ENCODE results near the gene PHF1. TPM values are rescaled to one million over a fixed set of nuclear protein-coding genes. Genes with fewer than 3 reads are reported as not detected.
"Not testable (repeated sequence)": the region's sequence is repeated elsewhere in the genome, so short reads cannot be mapped to it uniquely, and the experiment has no call there.

PHF1 gene
- 100 to 1,000 TPM in 1 of 2 donors, 10 to 100 TPM in 1; 27.2 to 133 TPM for total RNA-seq

- peaks cover 75% of the 10 kb centered on the region for H3K36me3 Mint-ChIP-seq (ENCODE audit: low read depth)
Measured at GRCh38 chr6:33410711-33411631, at the start of gene PHF1. TSS of gene PHF1 (plus strand) at chr6:33411014. CDS start at chr6:33412264, 1,250 bp downstream.

DNA sequence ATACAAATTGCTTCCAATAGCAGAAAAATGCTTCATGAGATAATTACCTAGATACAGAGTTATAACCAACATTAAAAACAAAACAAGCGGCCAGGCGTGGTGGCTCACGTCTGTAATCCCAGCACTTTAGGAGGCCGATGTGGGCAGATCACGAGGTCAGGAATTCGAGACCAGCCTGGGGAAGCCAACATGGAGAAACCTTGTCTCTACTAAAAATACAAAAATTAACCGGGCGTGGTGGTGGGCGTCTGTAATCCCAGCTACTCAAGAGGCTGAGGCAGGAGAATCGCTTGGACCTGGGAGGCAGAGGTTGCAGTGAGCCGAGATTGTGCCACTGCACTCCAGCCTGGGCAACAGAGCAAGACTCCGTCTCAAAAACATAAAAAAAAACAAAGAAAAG, 47.3 kb upstream of the PHF1 start:
- not testable (repeated sequence) for H3K27me3 Mint-ChIP-seq; ATAC-seq (replicated peaks); H3K27ac Mint-ChIP-seq; H3K36me3 Mint-ChIP-seq (ENCODE audit: low read depth); H3K4me3 Mint-ChIP-seq; H3K9me3 Mint-ChIP-seq; H3K4me1 Mint-ChIP-seq

More at GRCh38 chr6:33410711-33411631, at the start of gene PHF1:
- Mint-ChIP-seq H3K4me3 (peak within 1 kb of the TSS; percentile 96), H3K4me1 (peaks cover 44% of the 10 kb centered on the region), H3K9me3 (no peaks in the 10 kb centered on the region), H3K27me3 (no peaks in the 10 kb centered on the region), H3K27ac (peak within 1 kb of the TSS; percentile 82)
- peak; percentile 58 for ATAC-seq (replicated peaks)

- H3K36me3 Mint-ChIP-seq (ENCODE audit: low read depth); H3K4me1 Mint-ChIP-seq; H3K27me3 Mint-ChIP-seq; H3K9me3 Mint-ChIP-seq; H3K4me3 Mint-ChIP-seq; H3K27ac Mint-ChIP-seq: not testable (repeated sequence)
- ATAC-seq (replicated peaks) = peak; percentile 43
Measured at GRCh38 chr6:33364475-33365205, 46.2 kb upstream of the PHF1 start.

DNA sequence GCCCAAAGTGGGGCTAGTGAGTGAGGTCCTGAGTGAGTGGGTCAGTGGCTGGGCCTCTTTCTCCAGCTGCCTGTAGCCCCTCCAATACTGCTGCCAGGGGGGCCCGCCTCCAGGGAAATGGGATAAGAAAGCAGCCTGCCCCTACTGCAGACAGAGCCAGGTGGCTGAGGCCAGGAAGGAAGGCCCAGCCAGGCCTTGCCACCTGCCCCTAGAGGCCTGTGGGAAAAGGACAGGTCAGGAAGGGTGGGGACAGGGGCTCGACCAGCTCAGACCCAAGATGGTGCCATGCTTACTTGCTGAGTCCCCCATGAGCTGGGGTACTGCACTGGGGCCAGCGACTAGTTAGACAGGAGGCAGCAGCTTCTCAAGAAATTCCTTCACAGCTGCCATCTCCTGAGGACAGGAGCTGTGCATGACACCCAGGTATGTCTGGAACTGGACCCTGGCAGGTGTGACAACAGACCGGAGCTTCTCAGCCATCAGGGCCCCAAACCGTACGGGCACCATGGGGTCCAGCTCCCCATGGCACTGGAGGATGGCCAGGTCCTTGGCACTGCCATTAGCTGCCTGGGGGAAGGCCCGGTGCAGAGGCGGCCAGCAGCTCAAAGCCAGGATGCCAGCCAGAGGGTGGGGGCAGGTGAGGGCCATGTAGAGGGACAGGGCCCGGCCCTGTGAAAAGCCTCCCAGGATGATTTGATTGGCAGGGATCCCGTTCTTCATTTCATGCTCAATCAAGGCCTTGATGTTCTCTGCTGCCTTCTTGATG, 45.4 kb upstream of the PHF1 start:
- H3K4me3 Mint-ChIP-seq; ATAC-seq (replicated peaks); H3K27me3 Mint-ChIP-seq: not testable (repeated sequence)

GRCh38 chr6:33367009-33367714, 43.7 kb upstream of the PHF1 start:
- H3K27ac Mint-ChIP-seq = no peak overlapping the region
- no peak for ATAC-seq (replicated peaks)
- H3K27me3 Mint-ChIP-seq = no peaks in the 10 kb centered on the region
- H3K36me3 Mint-ChIP-seq (ENCODE audit: low read depth) = no peaks in the 10 kb centered on the region
- H3K4me3 Mint-ChIP-seq = no peak overlapping the region
- no peaks in the 10 kb centered on the region for H3K9me3 Mint-ChIP-seq
- no peaks in the 10 kb centered on the region for H3K4me1 Mint-ChIP-seq

More for the DNA sequence above, 45.4 kb upstream of the PHF1 start:
- H3K36me3 Mint-ChIP-seq (ENCODE audit: low read depth); H3K4me1 Mint-ChIP-seq; H3K27ac Mint-ChIP-seq; H3K9me3 Mint-ChIP-seq: not testable (repeated sequence)

GRCh38 chr6:33367715-33368025, 43.1 kb upstream of the PHF1 start:
- not testable (repeated sequence) for H3K4me3 Mint-ChIP-seq; H3K27ac Mint-ChIP-seq; H3K4me1 Mint-ChIP-seq; H3K27me3 Mint-ChIP-seq; H3K36me3 Mint-ChIP-seq (ENCODE audit: low read depth); ATAC-seq (replicated peaks); H3K9me3 Mint-ChIP-seq

DNA sequence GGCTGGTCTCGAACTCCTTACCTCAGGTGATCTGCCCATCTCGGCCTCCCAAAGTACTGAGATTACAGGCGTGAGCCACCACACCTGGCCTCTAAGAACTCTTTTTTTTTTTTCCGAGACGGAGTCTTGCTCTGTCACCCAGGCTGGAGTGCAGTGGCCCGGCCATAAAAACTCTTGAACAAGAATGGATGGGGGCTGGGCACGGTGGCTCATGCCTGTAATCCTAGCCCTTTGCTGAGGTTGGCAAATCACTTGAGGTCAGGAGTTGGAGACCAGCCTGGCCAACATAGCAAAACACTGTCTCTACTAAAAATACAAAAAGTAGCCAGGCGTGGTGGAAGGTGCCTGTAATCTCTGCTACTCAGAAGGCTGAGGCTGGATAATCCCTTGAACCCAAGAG, 38.9 kb upstream of the PHF1 start:
- not testable (repeated sequence) for H3K27ac Mint-ChIP-seq; H3K27me3 Mint-ChIP-seq; H3K4me1 Mint-ChIP-seq; H3K9me3 Mint-ChIP-seq; H3K4me3 Mint-ChIP-seq; H3K36me3 Mint-ChIP-seq (ENCODE audit: low read depth); ATAC-seq (replicated peaks)

- Mint-ChIP-seq H3K4me3 (no peak overlapping the region), H3K27me3 (no peaks in the 10 kb centered on the region), H3K9me3 (no peaks in the 10 kb centered on the region), H3K27ac (no peak overlapping the region), H3K4me1 (peaks cover 4% of the 10 kb centered on the region), H3K36me3 (ENCODE audit: low read depth) (no peaks in the 10 kb centered on the region)
- ATAC-seq (replicated peaks) = no peak
Measured at GRCh38 chr6:33372526-33373123, 38.2 kb upstream of the PHF1 start.

DNA sequence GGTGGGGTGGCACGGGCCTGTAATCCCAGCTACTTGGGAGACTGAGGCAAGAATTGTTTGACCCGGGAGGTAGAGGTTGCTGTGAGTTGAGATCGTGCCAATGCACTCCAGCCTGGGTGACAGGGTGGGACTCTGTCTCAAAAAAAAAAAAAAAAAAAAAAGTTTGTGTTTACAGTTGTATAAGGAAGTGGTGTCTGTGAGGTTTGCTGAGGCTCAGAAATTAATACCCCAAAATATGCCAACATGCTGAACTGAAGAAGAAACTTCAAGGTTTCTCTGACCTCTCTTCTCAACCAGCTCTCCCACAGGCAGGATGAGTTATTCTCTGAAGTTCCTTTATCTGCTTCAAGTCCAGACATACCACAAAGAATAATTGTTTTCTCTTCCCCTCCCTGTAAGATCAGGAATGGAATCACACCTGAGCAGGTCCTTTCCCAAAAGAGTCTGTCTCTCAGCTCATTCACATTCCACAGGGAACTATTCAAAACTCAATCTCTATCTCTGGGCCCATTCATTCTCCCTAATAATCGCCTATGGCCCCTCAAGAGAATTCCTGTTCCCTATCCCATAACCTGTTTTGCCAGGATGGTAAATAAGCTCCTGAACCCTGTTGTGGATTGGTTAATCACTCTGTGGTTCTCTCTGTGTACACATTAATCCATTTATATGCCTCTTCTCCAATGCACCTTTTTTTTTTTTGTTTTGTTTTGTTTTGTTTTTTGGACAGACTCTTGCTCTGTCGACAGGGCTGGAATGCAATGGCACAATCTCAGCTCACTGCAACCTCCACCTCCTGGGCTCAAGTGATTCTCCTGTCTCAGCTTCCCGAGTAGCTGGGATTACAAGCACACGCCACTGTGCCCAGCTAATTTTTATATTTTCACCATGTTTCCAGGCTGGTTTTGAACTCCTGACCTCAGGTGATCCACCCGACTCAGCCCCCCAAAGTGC, 36.6 kb upstream of the PHF1 start:
- no peaks in the 10 kb centered on the region for H3K27me3 Mint-ChIP-seq
- H3K4me1 Mint-ChIP-seq = peaks cover 4% of the 10 kb centered on the region
- no peaks in the 10 kb centered on the region for H3K9me3 Mint-ChIP-seq
- no peak overlapping the region for H3K4me3 Mint-ChIP-seq
- ATAC-seq (replicated peaks) = no peak
- H3K27ac Mint-ChIP-seq = peak overlapping the region; percentile 54
- no peaks in the 10 kb centered on the region for H3K36me3 Mint-ChIP-seq (ENCODE audit: low read depth)

GRCh38 chr6:33375143-33375671, 35.6 kb upstream of the PHF1 start:
- Mint-ChIP-seq H3K9me3 (no peaks in the 10 kb centered on the region), H3K4me3 (no peak overlapping the region), H3K27me3 (no peaks in the 10 kb centered on the region), H3K27ac (peak overlapping the region; percentile 54), H3K36me3 (ENCODE audit: low read depth) (no peaks in the 10 kb centered on the region), H3K4me1 (peaks cover 4% of the 10 kb centered on the region)
- peak; percentile 24 for ATAC-seq (replicated peaks)

DNA sequence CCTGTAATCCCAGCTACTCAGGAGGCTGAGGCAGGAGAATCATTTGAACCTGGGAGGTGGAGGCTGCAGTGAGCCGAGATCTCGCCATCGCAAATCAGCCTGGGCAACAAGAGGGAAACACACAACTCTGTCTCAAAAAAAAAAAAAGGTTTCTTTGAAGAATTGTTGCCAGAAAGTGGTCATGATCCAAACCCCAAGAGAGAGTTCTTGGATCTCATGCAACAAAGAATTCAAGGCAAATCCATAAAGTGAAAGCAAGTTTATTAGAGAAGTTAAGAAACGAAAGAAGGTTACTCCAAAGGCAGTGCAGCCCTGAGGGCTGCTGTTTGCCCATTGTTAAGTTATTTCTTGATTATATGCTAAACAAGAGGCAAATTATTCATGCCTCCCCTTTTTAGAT, 33.6 kb upstream of the PHF1 start:
- Mint-ChIP-seq H3K36me3 (ENCODE audit: low read depth) (no peaks in the 10 kb centered on the region), H3K27ac (no peak overlapping the region), H3K9me3 (no peaks in the 10 kb centered on the region), H3K27me3 (no peaks in the 10 kb centered on the region), H3K4me1 (peaks cover 4% of the 10 kb centered on the region), H3K4me3 (no peak overlapping the region)
- ATAC-seq (replicated peaks) = no peak

DNA sequence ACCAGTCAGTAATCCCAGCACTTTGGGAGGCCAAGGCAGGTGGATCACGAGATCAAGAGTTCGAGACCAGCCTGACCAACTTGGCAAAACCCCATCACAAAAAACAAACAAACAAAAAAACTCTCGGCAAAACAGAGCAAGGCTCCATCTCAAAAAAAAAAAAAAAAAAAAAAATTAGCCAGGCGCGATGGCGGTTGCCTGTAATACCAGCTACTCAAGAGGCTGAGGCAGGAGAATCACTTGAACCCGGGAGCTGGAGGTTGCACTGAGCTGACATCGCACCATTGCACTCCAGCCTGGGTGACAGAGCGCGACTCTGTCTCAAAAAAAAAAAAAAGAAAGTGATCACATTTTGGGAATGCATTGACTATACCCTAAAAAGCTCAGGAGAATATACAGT, 31.6 kb upstream of the PHF1 start:
- not testable (repeated sequence) for H3K9me3 Mint-ChIP-seq; H3K27ac Mint-ChIP-seq; H3K36me3 Mint-ChIP-seq (ENCODE audit: low read depth); H3K27me3 Mint-ChIP-seq; ATAC-seq (replicated peaks); H3K4me1 Mint-ChIP-seq; H3K4me3 Mint-ChIP-seq
